Endothelial cell of umbilical vein (primary cell): ENCODE data around the gene GNB5. TPM values are rescaled to one million over a fixed set of nuclear protein-coding genes. Genes with fewer than 3 reads are reported as not detected.

ENCODE experiments used
- BruUV-seq: library from RNA; stranded (reverse); fragments of 400-500 nt; replicated peaks from 2 replicates; lab custom pipeline; 2021; lab: Mats Ljungman, UMichigan
- CTCF ChIA-PET: fragments of 300-600, 350-600 bp; sonication (Branson Sonifier 250); formaldehyde crosslinking; loops from one replicate; lab custom pipeline; 2021; ENCODE audit warnings: antibody characterized with exemption, inconsistent platforms; lab: Charles Lee
- POLR2A ChIA-PET: fragments of 300-600, 350-600 bp; sonication (Branson Sonifier 250); formaldehyde crosslinking; loops from one replicate; lab custom pipeline; 2021; ENCODE audit warnings: antibody characterized with exemption, inconsistent platforms; lab: Charles Lee
- DNase-seq: peaks from one replicate; pipeline ENCODE4 v3.0.0-alpha.2; 2011; ENCODE audit warnings: low read depth, low spot score
- FAIRE-seq: peaks from 2 replicates; lab custom pipeline; 2011; peaks lifted over from hg19 to GRCh38; lab: Jason Lieb, UNC
- H2AFZ ChIP-seq: 2 replicates; pipeline ENCODE4 v1.6.0; 2012; ENCODE audit warnings: low read depth, low read length, control low read depth, inconsistent platforms
- H3K27ac ChIP-seq: 2 replicates; pipeline ENCODE4 v1.5.1; 2011; ENCODE audit warnings: low read depth, mild to moderate bottlenecking, control low read depth, low read length, moderate library complexity; ENCODE audit not compliant: insufficient read depth
- H3K27me3 ChIP-seq, 2 experiments: 2 replicates each; pipeline versions ENCODE4 v1.6.0 to v1.6.1; 2011; ENCODE audit warnings: low read length in 2 of 2, mixed read lengths in 1 of 2; ENCODE audit not compliant: control insufficient read depth in 2 of 2, insufficient read depth in 2 of 2
- H3K36me3 ChIP-seq, 2 experiments: 2 replicates in 1 of 2; 3 replicates in 1 of 2; pipeline ENCODE4 v1.5.1; 2011; ENCODE audit warnings: low read length in 2 of 2, mild to moderate bottlenecking in 1 of 2, moderate library complexity in 1 of 2; ENCODE audit not compliant: control insufficient read depth in 2 of 2, insufficient read depth in 2 of 2; ENCODE audit errors: extremely low read depth in 1 of 2
- H3K4me1 ChIP-seq: 3 replicates; pipeline ENCODE4 v1.5.1; 2011; ENCODE audit warnings: mild to moderate bottlenecking, low read length; ENCODE audit not compliant: control insufficient read depth, insufficient read depth; ENCODE audit errors: extremely low read depth
- H3K4me2 ChIP-seq: 2 replicates; pipeline ENCODE4 v1.6.1; 2011; ENCODE audit warnings: low read length, control low read depth, mixed read lengths; ENCODE audit not compliant: insufficient read depth
- H3K4me3 ChIP-seq, 3 experiments: fragments of 200-600 bp in 1 of 3; sonication (generic), shearing (Covaris generic) in 1 of 3; replicated peaks in 1 of 3; 2 replicates each; pipeline ENCODE4 v1.5.1; 2011 to 2016; ENCODE audit warnings: control low read depth in 3 of 3, low read length in 3 of 3, mild to moderate bottlenecking in 2 of 3, inconsistent platforms in 1 of 3, low read depth in 1 of 3, moderate library complexity in 1 of 3; ENCODE audit not compliant: insufficient read depth in 1 of 3
- H3K79me2 ChIP-seq: 2 replicates; pipeline ENCODE4 v1.6.0; 2012; ENCODE audit warnings: low read length, inconsistent platforms; ENCODE audit not compliant: control insufficient read depth, insufficient read depth
- H3K9ac ChIP-seq: replicated peaks from 2 replicates; pipeline ENCODE3; 2011; ENCODE audit warnings: low read length, control low read depth; ENCODE audit not compliant: insufficient read depth; ENCODE audit errors: extremely low read depth
- H3K9me1 ChIP-seq: replicated peaks from 3 replicates; pipeline ENCODE4 v1.6.0; 2011; ENCODE audit warnings: mild to moderate bottlenecking, low read length; ENCODE audit not compliant: control insufficient read depth, insufficient read depth; ENCODE audit errors: extremely low read depth
- H3K9me3 ChIP-seq: replicated peaks from 2 replicates; pipeline ENCODE4 v1.5.1; 2012; ENCODE audit warnings: low read length, inconsistent platforms; ENCODE audit not compliant: control insufficient read depth, insufficient read depth
- H4K20me1 ChIP-seq: replicated peaks from 2 replicates; pipeline ENCODE3; 2011; ENCODE audit warnings: mild to moderate bottlenecking, low read length; ENCODE audit not compliant: control insufficient read depth, insufficient read depth; ENCODE audit errors: extremely low read depth
- JUN ChIP-seq: IDR thresholded peaks from 2 replicates; pipeline ENCODE4 v1.6.1; 2011; ENCODE audit warnings: borderline replicate concordance, low read depth; ENCODE audit not compliant: insufficient read length, insufficient read depth
- MYC ChIP-seq: IDR thresholded peaks from one replicate; pipeline ENCODE4 v1.6.1; 2011; ENCODE audit warnings: mild to moderate bottlenecking, low read depth, low read length
- POLR2AphosphoS5 ChIP-seq: IDR thresholded peaks from 2 replicates; pipeline ENCODE4 v1.6.1; 2012; ENCODE audit warnings: low read depth, mild to moderate bottlenecking, control low read depth, low read length, moderate library complexity; ENCODE audit not compliant: insufficient read depth
- dilution Hi-C: fragments of 300-500 bp; cut with MboI; formaldehyde crosslinking; loops from one replicate; pipeline ENCODE4 v1.15.0; 2019; ENCODE audit warnings: low sequenced_read_pairs; ENCODE audit not compliant: extremely low pct_ligation_motif_present
- intact Hi-C: fragments of 100-400 bp; cut with micrococcal nuclease; formaldehyde crosslinking; loops from one replicate; pipeline ENCODE4 v1.10.0; 2022
- polyA plus RNA-seq, 4 experiments: library from polyadenylated mRNA; depleted of rRNA in 3 of 4; stranded (reverse) in 3 of 4; unstranded in 1 of 4; fragments of >200 nt; gene quantifications; 2 replicates each; pipeline versions ENCODE4 v1.2.1 to v1.2.3, GENCODE V29; 2011 to 2012; ENCODE audit warnings: missing spikeins in 1 of 4
- total RNA-seq: library from RNA; stranded (reverse); gene quantifications from 2 replicates; pipeline ENCODE4 v1.2.3, GENCODE V29; 2021
- TF ChIP-seq, protein P1 (sequence below), 2 donors: IDR thresholded peaks; 1 replicate in 1 of 2; 2 replicates in 1 of 2; pipeline ENCODE4 v1.5.1; 2011; ENCODE audit warnings: low read length in 2 of 2, mild to moderate bottlenecking in 2 of 2, moderate library complexity in 2 of 2, control low read depth in 1 of 2, inconsistent platforms in 1 of 2, low read depth in 1 of 2; ENCODE audit not compliant: insufficient read depth in 1 of 2; ENCODE audit errors: extremely low read depth in 1 of 2

Gene GNB5
- total and polyA plus RNA-seq, 2 donors (not counting 3 experiments of a cell fraction or from before 2014, with no cell fraction given): 15.6 to 16.8 TPM

DNA sequence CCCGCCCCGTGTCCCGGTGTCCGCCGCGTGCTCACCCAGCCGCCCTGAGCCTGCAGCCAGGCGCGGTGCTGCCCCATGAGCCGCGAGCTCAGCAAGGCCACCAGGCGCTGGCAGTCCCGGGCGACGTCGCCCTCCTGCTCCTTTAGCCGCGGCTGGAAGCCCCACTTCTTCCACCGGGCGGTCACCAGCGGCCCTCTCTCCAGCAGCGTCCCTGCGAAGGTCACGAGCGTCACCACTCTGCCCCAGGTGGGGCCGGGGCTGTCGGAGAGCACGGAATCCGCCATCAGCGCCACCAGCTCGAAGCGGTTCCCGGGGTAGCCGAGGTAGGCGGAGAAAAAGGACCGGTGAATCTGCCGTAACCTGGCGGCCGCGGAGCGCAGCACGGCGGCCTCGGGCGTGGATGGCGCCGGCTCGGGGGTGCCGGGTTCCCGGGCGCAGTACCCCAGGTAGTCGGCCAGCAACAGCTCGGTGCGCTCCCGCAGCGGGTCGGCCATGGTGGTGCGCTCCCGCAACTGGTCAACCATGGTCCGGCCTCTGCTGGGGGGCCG, 78.9 kb downstream of the GNB5 start:
- H4K20me1 ChIP-seq: no peaks in the 10 kb centered on the region
- TF ChIP-seq POLR2AphosphoS5 (no peak), MYC (no peak), JUN (no peak)
- TF ChIP-seq, protein P1, sequence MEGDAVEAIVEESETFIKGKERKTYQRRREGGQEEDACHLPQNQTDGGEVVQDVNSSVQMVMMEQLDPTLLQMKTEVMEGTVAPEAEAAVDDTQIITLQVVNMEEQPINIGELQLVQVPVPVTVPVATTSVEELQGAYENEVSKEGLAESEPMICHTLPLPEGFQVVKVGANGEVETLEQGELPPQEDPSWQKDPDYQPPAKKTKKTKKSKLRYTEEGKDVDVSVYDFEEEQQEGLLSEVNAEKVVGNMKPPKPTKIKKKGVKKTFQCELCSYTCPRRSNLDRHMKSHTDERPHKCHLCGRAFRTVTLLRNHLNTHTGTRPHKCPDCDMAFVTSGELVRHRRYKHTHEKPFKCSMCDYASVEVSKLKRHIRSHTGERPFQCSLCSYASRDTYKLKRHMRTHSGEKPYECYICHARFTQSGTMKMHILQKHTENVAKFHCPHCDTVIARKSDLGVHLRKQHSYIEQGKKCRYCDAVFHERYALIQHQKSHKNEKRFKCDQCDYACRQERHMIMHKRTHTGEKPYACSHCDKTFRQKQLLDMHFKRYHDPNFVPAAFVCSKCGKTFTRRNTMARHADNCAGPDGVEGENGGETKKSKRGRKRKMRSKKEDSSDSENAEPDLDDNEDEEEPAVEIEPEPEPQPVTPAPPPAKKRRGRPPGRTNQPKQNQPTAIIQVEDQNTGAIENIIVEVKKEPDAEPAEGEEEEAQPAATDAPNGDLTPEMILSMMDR (IDR thresholded peaks at IDR 0.05; ENCODE audit: extremely low read depth in 1 of 2, insufficient read depth in 1 of 2, low read depth in 1 of 2, low read length in 2 of 2): peak in 1 of 2 donors; percentile 2
- FAIRE-seq (peak; percentile 52), DNase-seq (peak; percentile 48)
- no peaks in the 10 kb centered on the region for H3K36me3 ChIP-seq
- BruUV-seq: no TSS peak
- intact Hi-C loops (no loop called here), dilution Hi-C loops (no loop called here)
- H3K27me3 ChIP-seq: no peaks in the 10 kb centered on the region
- H3K4me2 ChIP-seq: peak overlapping the region; percentile 73
- H3K27ac ChIP-seq: no peak overlapping the region
- peak overlapping the region; percentile 94 for H2AFZ ChIP-seq
- no peaks in the 10 kb centered on the region for H3K79me2 ChIP-seq
- POLR2A ChIA-PET: no interaction called here
- H3K4me3 ChIP-seq: peak overlapping the region; percentile 3 to 38 (median 35)
- H3K9me1 ChIP-seq: no peaks in the 10 kb centered on the region
- peaks cover 21% of the 10 kb centered on the region for H3K4me1 ChIP-seq
- peak overlapping the region; percentile 38 for H3K9ac ChIP-seq
- CTCF ChIA-PET: interaction anchor here (0.8 to 2.1 kb wide), 7 partner anchors 9 to 35 kb away, joined by 3 to 10 read pairs (median 5); no protein-coding TSS in a partner anchor
- no peaks in the 10 kb centered on the region for H3K9me3 ChIP-seq
